ENCODE measurements around the gene RAD23A.
A peak's percentile ranks its signal among the peaks of the same experiment; 100 is the strongest.
"Not testable (repeated sequence)": the region's sequence is repeated elsewhere in the genome, so short reads cannot be mapped to it uniquely, and the experiment has no call there.

Gene RAD23A

GRCh38 chr19:12937927-12938778 is 7.5 kb upstream of the RAD23A start, which contains the start of gene CALR:
CALR (plus strand) TSS chr19:12938609; CDS start chr19:12938680, 71 bp downstream.
- DNase-seq: peak; percentile 99 to 100

DNA sequence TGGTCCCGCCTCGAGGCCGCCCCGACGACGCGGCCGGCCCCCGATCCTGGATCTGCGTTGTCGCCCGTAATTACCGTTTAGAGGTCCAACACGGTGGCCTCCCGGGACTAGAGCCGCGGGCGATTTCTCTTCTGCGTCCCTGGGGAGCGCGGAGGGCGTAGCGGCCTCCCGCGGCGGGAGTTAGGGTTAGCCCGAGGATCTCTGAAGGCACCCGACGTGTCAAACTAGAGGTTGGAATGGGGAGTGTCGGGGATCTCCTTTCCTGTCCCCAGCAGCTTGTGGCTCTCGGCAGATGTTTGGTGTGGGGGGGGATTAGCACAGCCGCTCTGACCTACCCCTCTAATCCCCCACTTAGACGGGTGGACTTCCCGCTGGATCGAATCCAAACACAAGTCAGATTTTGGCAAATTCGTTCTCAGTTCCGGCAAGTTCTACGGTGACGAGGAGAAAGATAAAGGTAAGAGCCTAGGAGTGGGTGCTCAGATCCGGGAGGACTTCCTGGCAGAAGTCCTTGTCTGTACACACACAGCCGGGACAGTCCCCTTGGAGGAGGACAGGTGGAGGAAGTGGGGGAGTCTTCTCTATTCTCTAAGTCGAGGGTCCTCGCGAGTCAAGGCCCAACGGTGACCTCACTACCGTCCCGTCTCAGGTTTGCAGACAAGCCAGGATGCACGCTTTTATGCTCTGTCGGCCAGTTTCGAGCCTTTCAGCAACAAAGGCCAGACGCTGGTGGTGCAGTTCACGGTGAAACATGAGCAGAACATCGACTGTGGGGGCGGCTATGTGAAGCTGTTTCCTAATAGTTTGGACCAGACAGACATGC is 6.7 kb upstream of the RAD23A start:
- DNase-seq: peak; percentile 58

DNA sequence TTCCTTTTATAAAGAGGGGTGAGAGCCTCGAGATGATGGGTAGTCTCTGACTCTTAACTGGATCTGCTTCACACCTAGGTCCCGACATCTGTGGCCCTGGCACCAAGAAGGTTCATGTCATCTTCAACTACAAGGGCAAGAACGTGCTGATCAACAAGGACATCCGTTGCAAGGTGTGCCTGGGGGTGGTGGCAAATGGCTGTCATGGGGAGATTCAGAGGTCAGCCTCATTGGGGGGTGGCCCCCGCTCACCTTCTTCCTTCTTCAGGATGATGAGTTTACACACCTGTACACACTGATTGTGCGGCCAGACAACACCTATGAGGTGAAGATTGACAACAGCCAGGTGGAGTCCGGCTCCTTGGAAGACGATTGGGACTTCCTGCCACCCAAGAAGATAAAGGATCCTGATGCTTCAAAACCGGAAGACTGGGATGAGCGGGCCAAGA is 5.7 kb upstream of the RAD23A start:
- no peak for DNase-seq

- DNase-seq: no peak
These were observed 4.8 kb upstream of the RAD23A start for GRCh38 chr19:12940897-12941296.

- no peak for DNase-seq
These were observed 2.1 kb upstream of the RAD23A start for GRCh38 chr19:12943437-12944044.

DNA sequence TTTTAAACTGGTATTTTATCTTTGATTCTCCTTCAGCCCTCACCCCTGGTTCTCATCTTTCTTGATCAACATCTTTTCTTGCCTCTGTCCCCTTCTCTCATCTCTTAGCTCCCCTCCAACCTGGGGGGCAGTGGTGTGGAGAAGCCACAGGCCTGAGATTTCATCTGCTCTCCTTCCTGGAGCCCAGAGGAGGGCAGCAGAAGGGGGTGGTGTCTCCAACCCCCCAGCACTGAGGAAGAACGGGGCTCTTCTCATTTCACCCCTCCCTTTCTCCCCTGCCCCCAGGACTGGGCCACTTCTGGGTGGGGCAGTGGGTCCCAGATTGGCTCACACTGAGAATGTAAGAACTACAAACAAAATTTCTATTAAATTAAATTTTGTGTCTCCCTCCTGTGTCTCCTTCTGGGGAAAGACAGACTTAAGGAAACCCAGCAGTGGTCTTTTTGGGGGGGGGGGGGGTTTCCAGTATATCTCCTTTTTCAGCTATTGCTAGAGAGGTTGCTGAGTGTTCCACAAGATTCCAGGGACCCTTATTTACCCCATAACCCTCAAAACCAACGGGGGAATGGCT is 1.5 kb upstream of the RAD23A start:
- DNase-seq: no peak

- DNase-seq: peak; percentile 70 to 77
These were observed 545 bp downstream of the RAD23A start for GRCh38 chr19:12946092-12946721.

GRCh38 chr19:12946731-12947496 is 1.3 kb downstream of the RAD23A start:
- DNase-seq: no peak

- DNase-seq: no peak
These were observed 2.3 kb downstream of the RAD23A start for GRCh38 chr19:12947702-12948611.

GRCh38 chr19:12948612-12949362 is 3.1 kb downstream of the RAD23A start:
- DNase-seq: no peak

DNA sequence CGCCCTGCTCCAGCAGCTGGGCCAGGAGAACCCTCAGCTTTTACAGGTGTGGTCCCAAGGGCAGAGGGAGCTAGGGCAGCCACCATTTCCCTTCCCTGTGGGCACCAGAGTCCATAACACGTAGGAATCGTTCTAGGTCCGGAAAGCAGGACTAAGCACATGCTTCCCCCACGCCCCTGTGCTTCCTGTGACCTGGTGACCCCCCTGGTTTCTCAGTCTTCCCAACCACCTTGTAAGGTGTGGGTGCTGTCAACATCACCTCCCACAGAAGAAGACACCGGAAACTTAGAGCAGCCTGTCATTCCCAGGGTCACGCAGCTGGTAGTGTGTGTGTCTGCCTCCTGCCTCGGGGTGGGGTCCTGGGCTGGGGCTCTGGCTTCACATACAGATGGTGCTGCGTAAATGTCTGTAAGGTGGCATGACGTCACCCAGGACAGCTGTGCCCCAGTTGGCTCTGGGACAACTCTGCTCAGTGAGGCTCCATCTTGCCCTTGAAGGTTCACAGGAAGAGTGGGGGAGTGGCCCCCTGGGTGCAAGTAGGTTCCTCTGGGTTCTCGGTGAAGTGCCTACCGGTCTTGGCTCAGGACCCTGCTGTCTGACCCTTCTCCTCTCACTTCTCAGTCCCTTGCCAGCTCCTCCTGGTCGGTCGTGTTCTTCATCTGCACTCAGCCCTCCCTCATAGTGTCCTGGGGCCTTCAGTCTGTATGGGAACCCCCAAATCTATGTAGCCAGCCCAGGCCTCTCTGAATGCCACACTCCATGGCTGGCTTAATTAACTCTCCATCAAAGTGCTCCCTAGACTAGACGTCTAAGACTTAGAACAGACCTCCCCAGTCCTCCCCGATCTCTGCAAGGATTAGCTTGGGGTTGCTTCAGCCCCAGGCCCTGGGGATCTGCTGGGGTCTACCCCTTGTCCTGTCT is 4.0 kb downstream of the RAD23A start:
- no peak for DNase-seq

- not testable (repeated sequence) for DNase-seq
These were observed 6.4 kb downstream of the RAD23A start for GRCh38 chr19:12952050-12952449.

- no peak for DNase-seq
These were observed 7.0 kb downstream of the RAD23A start for GRCh38 chr19:12952488-12953137.

- no peak for DNase-seq
These were observed 7.6 kb downstream of the RAD23A start for GRCh38 chr19:12953138-12953798.

GRCh38 chr19:12953799-12954611 is 8.3 kb downstream of the RAD23A start:
- no peak for DNase-seq

DNA sequence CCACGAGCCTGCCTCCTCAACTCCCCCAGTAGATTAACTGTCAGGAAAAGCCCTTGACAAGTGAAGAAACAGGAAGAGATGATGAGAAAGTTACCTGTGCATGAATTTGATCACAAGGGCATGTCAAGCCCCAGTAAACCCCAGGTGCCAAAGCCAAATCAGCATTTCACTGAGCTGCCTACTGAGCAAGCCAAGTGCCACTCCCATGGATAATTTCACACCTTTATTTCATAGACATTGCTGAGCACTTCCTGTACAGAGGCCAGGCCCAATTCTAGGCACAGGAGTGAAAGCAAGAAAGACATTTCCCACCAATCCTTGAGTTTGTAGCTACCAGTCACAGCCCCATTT is 8.9 kb downstream of the RAD23A start:
- no peak for DNase-seq

GRCh38 chr19:12955575-12955974 is 9.9 kb downstream of the RAD23A start:
- DNase-seq: not testable (repeated sequence)

All from activated T-cell treated with anti-CD3 and anti-CD28 coated beads, Interleukin-2, amount 50 U/mL, for 48 hours (primary cell).